GM19239 (cell line): Measurements from ENCODE around the gene KCNJ1.
A peak's percentile ranks its signal among the peaks of the same experiment; 100 is the strongest.

Source experiments
- DNase-seq: peaks from one replicate; pipeline ENCODE4 v3.0.0; 2011; ENCODE audit warnings: low spot score; ENCODE audit not compliant: insufficient read length
- FAIRE-seq: peaks from 2 replicates; lab custom pipeline; 2011; peaks lifted over from hg19 to GRCh38; lab: Jason Lieb, UNC

Gene KCNJ1

DNA sequence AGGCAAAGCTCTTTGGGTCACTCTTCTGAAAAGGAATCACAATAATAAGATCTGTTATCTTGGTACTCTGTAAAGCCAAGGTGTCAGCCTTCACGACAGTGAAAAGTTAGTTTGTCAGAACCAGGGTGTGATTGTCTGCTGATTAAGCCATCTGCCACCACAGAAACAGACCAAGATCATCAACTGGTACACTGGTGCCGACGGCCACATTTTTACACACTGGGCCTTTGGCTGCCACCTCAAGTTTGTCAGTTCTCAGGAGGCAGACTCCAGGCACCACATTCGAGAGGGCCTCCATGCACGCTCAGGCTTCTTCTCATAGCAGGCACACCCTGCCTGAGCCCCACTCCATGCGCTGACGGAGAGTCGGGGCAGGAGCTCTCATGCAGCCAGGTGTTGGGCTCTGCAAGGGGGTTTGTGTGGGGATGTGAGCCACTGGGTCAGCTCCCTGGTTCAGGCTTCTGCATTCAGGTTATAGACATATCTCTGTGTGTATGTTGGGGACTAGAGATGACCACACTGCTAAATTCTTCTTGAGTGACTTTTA, 66.2 kb downstream of the KCNJ1 start:
- FAIRE-seq (no peak), DNase-seq (no peak)

DNA sequence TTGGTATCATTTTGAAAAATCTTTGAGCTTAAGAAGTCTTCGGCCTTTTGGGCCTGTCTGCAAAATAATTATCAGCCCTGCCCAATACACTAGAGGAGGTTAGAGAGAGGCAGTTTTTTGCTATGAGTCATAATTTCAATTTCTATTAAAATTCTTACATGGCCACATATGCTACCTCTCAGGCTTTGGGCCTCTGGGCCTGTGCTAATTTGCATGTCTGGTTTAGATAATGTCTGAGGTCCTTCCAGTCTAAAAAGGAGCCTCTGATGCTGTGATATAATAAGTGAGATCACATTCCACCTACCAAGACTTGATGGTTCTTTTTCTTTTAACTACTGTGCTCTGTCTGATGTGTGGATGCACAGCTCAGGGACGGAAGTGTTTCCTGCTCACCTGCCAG, 70.8 kb downstream of the KCNJ1 start:
- FAIRE-seq (peak; percentile 83), DNase-seq (peak; percentile 46)

DNA sequence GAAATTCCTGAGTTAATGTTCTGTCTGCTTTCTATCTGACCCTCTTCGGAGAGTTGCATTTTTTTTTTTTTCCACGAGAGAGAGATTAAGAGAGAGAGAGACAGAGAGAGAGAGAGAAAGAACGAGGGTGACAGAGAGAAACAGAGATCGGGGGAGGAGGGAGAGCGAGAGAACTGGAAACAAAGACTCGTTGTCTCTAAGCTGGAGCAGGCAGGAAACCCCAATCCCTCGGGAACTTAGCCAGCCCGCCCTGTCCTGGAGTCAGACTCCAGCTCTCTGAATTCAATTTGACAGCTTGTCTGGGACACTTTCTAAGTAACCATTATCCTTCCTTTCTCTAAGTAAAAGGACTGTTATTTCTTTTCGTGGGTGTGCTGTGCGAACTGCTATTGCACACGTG, 76.9 kb downstream of the KCNJ1 start:
- FAIRE-seq, result no peak
- no peak for DNase-seq

DNA sequence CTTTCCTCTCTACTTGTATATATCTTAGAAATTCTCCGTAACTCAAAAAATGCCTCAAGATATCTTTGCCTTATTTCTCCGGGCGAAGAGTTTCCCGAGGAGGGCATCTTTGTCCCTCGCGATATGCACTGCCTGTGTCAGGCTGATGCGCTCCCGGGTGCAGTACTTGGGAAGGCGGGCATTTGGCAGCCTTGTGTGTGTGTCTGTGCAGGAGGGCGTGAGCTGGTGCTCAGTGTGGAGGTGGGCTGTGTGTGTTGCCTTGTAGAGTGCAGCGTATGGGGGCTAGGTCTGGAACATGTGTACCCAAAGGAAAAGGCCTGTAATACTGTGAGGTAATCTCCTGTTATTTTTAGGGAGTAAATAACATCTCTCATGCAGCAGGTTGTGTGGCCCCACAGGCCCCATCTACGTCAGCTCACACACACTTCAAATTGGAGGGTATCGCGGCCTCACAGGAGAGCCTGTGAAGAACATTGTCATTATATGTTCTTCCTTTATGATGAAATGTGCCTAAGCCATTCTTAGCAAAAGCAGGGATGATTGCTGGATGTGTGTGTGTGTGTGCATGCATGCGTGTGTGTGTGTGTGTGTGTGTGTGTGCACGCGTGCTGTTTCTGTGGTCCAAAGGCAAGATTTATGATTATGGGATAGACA, 77.5 kb downstream of the KCNJ1 start:
- no peak for DNase-seq
- no peak for FAIRE-seq
